HG03103 (cell line): ENCODE measurements around the gene ADARB2.

Experiments
- ATAC-seq: cut with Tn5 transposase; IDR thresholded peaks from one replicate; pipeline ENCODE4 v1.9.1; 2021; ENCODE audit warnings: low read depth; ENCODE audit not compliant: unreplicated experiment

The ADARB2 gene

GRCh38 chr10:1390200-1390599 lies 347.1 kb downstream of the ADARB2 start:
- ATAC-seq: no peak

DNA sequence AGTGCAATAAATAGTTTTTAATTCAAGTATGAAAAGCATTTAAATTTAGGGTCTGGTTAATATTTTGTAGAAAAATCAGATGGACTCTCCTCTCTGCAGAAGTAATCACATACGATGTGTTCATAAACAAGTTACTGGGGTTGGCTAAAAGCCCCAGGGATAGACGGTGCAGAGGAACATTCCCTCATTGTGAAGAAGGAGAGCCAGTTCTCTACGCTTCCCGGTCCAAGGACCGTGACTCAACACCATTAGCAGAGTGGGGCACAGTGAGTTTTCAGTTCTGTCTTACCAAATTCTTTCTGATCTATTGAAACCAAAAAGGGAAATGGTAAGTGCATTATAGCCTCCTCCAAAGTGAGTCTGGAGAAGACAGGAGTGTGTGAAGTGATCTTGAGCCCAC lies 353.3 kb downstream of the ADARB2 start:
- no peak for ATAC-seq

DNA sequence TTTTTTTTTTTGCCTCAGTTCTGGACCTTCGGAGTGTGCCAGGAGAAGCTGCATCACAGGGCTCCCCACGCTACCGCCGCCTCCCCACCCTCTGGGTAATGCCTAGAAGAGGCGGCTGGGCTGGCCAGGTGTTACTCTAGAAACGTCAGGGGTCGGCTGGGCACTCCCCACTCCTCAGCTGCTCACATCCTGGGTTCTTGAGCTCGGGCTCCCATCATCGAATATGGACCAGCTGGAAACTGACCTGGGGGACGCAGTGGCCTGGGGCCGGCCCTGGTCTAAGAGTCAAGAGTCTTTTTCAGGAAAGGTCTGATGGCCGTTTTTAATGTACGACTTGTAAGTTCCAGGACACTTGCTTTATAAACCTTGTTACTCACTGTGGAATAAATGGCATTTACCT lies 354.6 kb downstream of the ADARB2 start:
- ATAC-seq: no peak

GRCh38 chr10:1381339-1381738 lies 356.0 kb downstream of the ADARB2 start:
- ATAC-seq: no peak

GRCh38 chr10:1380088-1380671 lies 357.1 kb downstream of the ADARB2 start:
- no peak for ATAC-seq

DNA sequence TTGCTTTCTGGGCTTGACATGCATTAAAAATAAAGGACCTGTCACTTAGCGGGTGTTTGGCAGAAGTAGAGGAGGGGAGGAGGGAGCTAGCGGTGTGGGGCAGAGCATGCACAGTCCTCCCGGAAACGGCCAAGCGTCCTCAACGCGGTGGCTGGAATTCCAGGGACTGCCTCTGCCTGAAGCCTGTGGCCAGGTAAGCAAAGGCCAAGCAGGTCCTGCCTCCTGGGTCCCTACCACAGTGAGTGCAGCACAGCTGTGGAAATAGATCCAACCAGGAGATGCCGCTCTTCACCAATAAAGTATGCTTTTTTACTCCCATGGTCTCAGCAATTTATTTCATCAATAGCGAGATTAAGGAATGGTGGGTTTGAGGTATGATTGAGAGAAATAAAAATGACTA lies 357.7 kb downstream of the ADARB2 start:
- no peak for ATAC-seq

GRCh38 chr10:1378473-1378872 lies 358.9 kb downstream of the ADARB2 start:
- no peak for ATAC-seq

DNA sequence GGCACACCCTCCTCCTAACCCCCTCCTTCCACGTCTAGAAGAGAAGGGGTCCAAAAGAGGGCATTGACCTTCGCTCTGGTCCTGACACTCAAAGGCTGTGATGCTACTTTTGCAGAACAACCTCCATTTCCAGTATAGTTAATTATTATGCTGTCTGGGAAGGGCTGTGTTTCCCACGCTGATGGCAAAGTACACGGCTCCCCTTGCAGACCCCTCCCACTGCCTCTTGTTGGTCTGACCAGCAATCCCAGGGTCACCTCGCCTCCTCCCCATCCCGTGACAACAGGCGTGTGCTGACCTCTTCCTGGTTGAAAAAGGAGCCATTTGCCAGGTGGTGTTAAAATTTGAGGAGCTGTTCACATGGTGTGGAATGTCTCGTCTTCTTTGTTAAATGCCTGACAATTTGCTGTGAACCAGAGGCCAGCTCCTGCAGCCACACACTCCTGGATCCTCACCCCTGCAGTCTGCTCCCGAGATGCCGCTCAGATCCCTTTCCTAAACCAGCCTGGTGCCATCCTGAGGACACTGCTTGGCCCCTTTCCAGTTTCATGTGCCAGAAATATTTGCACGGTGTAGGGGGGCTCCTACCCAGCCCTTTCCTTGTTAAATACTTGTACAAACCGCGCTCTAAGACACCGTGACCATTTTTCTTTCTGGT lies 359.5 kb downstream of the ADARB2 start:
- no peak for ATAC-seq

GRCh38 chr10:1377231-1377630 lies 360.1 kb downstream of the ADARB2 start:
- ATAC-seq: no peak

- no peak for ATAC-seq
Measured at GRCh38 chr10:1376384-1376945, 360.9 kb downstream of the ADARB2 start.

DNA sequence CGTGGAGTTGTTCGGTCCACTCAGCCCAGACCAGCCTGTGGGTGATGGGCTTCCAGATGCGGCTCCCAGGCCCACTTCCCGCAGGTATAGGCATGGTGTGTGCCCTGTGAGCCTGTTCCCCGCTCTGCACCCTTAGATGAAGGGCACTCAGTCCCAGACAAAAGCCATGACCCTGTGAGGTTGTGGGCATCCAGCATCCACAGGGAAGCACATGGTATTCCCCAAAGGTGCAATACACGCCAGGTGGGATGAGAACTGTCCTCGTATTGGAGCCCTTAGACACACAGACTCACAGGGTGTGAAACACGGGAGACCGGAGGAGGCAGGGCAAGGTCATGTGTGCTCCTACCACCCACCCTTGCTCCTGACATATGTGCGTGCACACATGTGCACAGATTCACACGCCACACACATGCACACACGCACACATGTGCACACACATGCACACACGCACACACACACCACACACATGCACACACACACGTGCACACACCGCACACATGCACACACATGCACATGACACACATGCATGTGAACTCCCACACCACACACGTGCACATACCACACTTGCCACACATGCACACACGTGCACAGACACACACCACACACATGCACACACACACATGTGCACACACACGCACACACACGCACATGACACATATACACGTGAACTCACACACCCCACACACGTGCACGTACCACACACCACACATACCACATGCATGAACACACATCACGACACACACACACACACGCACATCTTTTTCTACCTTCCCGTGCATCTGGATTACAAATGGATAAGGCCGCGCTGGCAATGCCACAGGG lies 361.8 kb downstream of the ADARB2 start:
- no peak for ATAC-seq

- no peak for ATAC-seq
Measured at GRCh38 chr10:1374511-1375345, 362.6 kb downstream of the ADARB2 start.

DNA sequence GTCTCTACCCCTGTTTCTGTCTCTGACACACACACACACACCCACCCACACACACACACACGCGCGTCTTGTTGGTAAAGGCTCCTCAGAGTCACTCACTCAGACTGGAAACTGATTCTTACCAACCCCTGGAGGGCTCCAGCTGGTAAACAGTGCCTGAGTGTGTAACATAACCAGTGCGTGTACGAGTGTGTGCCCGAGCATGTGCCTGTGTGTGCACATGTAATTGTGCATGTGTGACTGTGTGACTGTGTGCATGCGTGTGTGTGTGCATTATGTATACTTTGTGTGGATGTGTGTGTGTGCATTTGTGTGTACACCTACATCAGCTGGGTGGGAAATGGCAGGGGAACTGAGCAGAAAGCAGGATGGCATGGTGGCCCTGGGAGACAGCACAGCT lies 364.0 kb downstream of the ADARB2 start:
- ATAC-seq: no peak

- no peak for ATAC-seq
Measured at GRCh38 chr10:1372212-1372611, 365.1 kb downstream of the ADARB2 start.

DNA sequence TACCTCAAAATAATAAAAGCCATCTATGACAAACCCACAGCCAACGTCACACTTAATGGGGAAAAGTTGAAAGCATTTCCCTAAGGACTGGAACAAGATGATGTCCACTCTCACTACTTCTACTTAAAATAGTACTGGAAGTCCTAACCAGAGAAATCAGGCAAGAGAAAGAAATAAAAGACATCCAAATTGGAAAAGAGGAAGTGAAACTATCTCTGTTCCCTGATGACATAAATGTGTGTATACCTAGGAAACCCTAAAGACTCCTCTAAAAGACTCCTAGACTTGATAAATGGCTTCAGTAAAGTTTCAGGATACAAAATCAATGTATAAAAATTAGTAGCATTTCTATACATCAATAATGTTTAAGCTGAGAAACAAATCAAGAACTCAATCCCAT lies 367.0 kb downstream of the ADARB2 start:
- no peak for ATAC-seq

DNA sequence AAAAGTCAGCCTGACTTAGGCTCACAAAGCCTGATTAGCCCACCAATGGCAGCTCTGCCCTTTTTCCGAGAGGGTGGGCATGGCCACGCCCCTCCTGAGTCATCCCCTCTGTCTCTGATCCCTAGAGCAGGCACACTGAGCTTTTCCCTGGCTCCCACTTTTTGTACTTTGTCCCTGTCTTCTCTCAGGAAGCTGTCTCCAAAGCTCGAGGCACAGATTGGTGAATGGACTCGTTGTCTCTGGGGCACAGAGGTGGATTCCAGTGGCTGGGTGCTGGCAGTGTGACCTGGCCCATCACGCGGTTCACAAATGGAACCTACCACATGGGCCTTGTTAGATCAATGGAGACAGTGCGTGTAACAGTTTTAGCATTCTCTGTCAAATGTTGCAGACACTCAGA lies 367.7 kb downstream of the ADARB2 start:
- ATAC-seq: no peak

DNA sequence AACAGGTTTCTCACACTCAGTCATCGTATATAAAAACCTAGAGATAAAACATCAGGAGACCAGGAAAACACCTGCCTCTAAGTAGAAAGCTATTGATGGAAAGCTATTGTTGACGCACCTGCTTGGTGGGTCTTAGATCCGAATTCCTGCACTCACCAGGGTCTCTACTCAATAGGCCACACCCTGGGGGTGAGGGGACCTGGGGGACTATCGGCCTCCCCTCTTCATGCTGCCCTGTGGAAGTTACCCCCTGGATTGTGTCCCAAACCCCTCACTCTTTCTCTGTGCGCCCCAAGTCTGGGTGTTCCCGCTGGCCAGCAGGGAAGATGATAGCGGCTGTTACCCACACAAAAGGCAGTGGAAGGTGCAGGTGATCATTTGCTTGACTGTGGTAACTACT lies 368.1 kb downstream of the ADARB2 start:
- no peak for ATAC-seq

DNA sequence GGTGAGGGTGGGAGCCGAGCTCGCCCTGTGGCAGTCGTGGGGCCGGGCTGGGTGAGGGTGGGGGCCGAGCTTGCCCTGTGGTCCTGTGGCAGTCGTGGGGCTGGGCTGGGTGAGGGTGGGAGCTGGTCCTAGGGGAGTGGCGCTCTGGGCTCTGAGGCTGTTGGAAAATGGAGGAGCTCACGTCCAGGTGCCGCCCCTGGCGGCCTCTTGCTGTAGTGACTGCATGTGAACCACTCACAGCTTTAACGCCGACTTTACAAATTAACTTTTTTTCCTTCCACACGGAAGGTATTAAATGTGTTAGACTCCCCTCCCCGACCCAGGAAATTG lies 368.5 kb downstream of the ADARB2 start:
- ATAC-seq: no peak

- ATAC-seq: no peak
Measured at GRCh38 chr10:1367938-1368841, 369.1 kb downstream of the ADARB2 start.
